ENCODE measurements around the gene SLC25A44. TPM values are rescaled to one million over a fixed set of nuclear protein-coding genes. Genes with fewer than 3 reads are reported as not detected.
A peak's percentile ranks its signal among the peaks of the same experiment; 100 is the strongest.
"Not testable (repeated sequence)": the region's sequence is repeated elsewhere in the genome, so short reads cannot be mapped to it uniquely, and the experiment has no call there.

Gene SLC25A44
- total RNA-seq, 1 donor from 2014 or later: 13.5 TPM

- H3K27me3 ChIP-seq: no peaks in the 10 kb centered on the region
- intact Hi-C loops (cut with DNase I): loop anchor here (2.0 to 5.0 kb wide), 3 partner anchors 67 to 131 kb away; partner anchors contain the start of gene MEX3A
- H3K36me3 ChIP-seq: peaks cover 11 to 18% of the 10 kb centered on the region in 2 donors
- peak overlapping the region; percentile 74 to 82 for H3K4me3 ChIP-seq
- peaks cover 5 to 24% of the 10 kb centered on the region in 2 donors for H3K4me1 ChIP-seq
- TF ChIP-seq CTCF (IDR thresholded peaks at IDR 0.05): no peak
- peak overlapping the region; percentile 89 to 96 for H3K27ac ChIP-seq
- H3K9me3 ChIP-seq: no peaks in the 10 kb centered on the region
- no peak for DNase-seq (ENCODE audit: low spot score in 2 of 2)
These were observed 19.7 kb downstream of the SLC25A44 start for GRCh38 chr1:156213644-156213966.

GRCh38 chr1:156214024-156214748, 20.3 kb downstream of the SLC25A44 start:
- H3K27me3 ChIP-seq: no peaks in the 10 kb centered on the region
- no peaks in the 10 kb centered on the region for H3K9me3 ChIP-seq
- DNase-seq (ENCODE audit: low spot score in 2 of 2): no peak
- peak overlapping the region; percentile 74 to 82 for H3K4me3 ChIP-seq
- H3K36me3 ChIP-seq: peaks cover 11 to 12% of the 10 kb centered on the region in 2 donors
- intact Hi-C loops (cut with DNase I): loop anchor here (5.0 kb wide), 2 partner anchors 117 to 132 kb away; partner anchors contain the start of gene MEX3A
- TF ChIP-seq CTCF (IDR thresholded peaks at IDR 0.05): no peak
- H3K4me1 ChIP-seq: peaks cover 5 to 24% of the 10 kb centered on the region in 2 donors
- peak overlapping the region; percentile 89 to 96 for H3K27ac ChIP-seq

DNA sequence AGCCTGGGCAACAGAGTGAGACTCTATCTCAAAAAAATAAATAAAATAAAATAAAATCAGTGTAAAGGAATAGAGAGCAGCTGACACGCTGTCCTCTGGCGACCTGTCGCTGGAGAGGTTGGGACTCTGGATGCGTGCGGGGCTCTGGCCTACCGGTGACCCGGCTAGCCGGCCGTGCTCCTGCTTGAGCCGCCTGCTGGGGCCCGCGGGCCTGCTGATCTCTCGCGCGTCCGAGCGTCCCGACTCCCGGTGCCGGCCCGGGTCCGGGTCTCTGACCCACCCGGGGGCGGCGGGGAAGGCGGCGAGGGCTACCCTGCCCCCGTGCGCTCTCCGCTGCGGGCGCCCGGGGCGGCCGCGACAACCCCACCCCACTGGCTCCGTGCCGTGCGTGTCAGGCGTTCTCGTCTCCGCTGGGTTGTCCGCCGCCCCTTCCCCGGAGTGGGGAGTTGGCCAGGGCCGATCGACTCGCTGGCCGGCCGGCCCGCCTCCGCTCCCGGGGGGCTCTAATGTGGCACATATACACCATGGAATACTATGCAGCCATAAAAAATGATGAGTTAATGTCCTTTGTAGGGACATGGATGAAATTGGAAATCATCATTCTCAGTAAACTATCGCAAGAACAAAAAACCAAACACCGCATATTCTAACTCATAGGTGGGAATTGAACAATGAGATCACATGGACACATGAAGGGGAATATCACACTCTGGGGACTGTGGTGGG, 22.6 kb downstream of the SLC25A44 start:
- H3K4me3 ChIP-seq; DNase-seq (ENCODE audit: low spot score in 2 of 2); intact Hi-C loops (cut with DNase I); H3K27me3 ChIP-seq; H3K9me3 ChIP-seq: not testable (repeated sequence)
- Histone ChIP-seq H3K27ac (peak overlapping the region in 1 of 2 donors; percentile 72), H3K4me1 (peaks cover 5 to 24% of the 10 kb centered on the region in 2 donors), H3K36me3 (peaks cover 7 to 12% of the 10 kb centered on the region in 2 donors)

DNA sequence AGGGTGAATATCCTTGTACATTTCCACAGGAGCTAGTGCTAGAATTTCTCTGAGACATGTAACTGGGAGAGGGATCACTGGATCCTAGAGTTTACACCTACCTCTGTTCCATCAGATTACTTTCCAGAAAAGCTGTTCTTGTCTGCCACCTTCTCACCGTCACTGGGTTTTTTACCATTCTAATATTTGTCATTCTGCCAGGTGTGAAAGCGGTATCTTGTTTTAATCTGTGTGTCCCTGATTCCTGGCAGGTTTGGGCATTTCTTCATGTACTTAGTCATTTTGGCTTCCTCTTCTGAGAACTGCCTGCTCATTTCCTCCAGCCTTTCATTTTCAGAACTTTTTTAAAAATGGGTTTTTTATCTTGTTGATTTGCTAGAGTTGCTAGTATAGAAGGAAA, 24.0 kb downstream of the SLC25A44 start:
- Histone ChIP-seq H3K36me3 (peaks cover 18 to 23% of the 10 kb centered on the region in 2 donors), H3K4me1 (peaks cover 5 to 21% of the 10 kb centered on the region in 2 donors), H3K9me3 (no peaks in the 10 kb centered on the region), H3K27me3 (no peaks in the 10 kb centered on the region), H3K4me3 (no peak overlapping the region), H3K27ac (peak overlapping the region; percentile 39 to 72)
- no peak for TF ChIP-seq CTCF (IDR thresholded peaks at IDR 0.05)
- intact Hi-C loops (cut with DNase I): no loop called here
- no peak for DNase-seq (ENCODE audit: low spot score in 2 of 2)

DNA sequence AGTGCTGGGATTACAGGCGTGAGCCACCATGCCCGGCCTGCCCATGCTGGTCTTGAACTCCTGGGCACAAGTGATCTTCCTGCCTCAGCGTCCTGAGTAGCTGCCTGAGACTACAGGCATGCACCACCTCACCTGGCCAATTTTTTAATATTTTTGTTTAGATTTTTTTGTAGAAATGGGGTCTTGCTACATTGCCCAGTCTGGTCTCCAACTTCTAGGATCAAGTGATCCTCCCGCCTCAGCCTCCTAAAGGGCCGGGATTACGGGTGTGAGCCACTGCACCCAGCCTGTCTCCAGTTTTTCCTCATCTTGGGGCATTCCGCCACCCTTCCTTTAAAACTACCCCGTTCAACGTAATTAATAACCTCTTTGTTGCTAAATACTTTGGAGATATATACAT, 26.3 kb downstream of the SLC25A44 start:
- DNase-seq (ENCODE audit: low spot score in 2 of 2): no peak
- intact Hi-C loops (cut with DNase I): no loop called here
- Histone ChIP-seq H3K4me3 (no peak overlapping the region), H3K36me3 (peaks cover 26 to 35% of the 10 kb centered on the region in 2 donors), H3K9me3 (no peaks in the 10 kb centered on the region), H3K4me1 (peaks cover 0 to 7% of the 10 kb centered on the region in 2 donors), H3K27ac (no peak overlapping the region), H3K27me3 (no peaks in the 10 kb centered on the region)
- TF ChIP-seq CTCF (IDR thresholded peaks at IDR 0.05): no peak
